GM19043 (cell line): ENCODE data around the gene ROR1.

ENCODE experiments used
- ATAC-seq: cut with Tn5 transposase; IDR thresholded peaks from one replicate; pipeline ENCODE4 v1.9.1; 2021; ENCODE audit warnings: low read depth; ENCODE audit not compliant: unreplicated experiment

ROR1 gene

DNA sequence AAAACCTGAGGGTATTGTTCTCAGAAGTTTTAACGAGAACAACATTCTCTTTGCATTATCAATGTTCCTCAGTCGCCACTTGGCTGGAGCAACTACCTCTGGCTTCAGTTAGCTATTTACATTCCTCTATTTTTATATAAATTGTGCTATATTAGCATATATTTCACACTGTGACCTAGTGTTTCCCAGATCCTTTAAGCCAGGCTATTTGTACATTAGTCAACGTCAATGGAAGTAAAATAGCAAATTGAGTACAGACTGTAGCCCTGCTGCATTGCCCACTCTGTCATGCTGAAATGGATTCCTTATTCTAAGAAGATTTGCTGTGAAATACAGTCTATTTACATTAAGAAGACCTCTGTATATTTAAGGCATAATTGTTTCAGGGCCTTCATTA, 213.8 kb downstream of the ROR1 start:
- no peak for ATAC-seq

DNA sequence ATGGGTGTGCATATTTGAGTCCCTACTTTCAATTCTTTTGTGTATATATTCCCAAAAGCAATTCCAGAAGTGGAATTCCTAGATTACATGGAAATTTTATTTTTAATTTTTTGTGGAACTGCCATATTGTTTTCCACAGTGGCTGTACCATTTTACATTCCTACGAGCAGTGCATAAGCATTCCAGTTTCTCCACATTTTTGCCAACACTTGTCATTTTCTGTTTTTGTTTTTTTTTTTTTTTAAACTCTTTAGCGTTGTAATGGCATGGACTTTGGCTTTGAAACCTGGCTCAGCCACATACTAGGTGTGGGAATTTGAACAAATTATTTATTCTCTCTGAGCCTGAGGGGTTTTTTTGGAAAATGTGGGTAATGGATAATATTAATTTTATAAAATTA, 215.1 kb downstream of the ROR1 start:
- no peak for ATAC-seq

DNA sequence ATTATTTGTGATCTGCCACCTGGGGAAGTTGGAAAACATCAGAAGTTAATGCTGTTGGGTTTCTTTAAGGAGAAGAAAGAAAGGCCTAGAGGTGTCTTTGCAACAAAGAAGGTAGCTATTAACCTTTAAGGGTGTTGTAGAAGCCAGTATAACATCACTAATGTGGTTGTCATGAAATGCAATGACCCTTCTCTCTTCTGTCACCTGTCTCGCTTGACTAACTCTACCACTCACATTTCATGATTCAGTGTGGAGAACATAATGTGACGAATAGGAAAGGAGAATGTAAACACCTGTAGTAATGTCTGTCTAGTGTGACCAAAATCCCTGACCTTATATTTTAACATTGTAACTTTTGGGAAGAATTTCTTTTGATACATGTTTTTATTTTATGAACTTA, 217.9 kb downstream of the ROR1 start:
- no peak for ATAC-seq

DNA sequence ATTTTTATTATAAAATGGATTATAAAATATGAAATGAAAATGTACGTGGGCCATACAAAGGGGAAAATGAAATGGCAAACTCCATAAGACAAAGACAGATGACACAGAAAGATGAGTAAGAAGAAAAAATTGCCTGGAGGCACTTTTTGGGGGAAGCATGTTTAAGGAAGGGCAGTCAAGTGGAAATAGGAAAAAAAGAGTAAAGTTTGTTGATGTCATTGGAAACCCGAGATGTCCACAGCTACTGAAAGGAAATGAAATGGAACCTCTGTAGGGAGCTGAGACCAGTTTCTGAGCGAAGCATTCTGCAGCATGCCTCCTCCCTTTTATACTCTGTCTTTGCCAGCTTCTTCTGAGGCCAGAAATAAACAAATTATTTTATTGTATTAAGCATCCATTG, 226.2 kb downstream of the ROR1 start:
- ATAC-seq = no peak

DNA sequence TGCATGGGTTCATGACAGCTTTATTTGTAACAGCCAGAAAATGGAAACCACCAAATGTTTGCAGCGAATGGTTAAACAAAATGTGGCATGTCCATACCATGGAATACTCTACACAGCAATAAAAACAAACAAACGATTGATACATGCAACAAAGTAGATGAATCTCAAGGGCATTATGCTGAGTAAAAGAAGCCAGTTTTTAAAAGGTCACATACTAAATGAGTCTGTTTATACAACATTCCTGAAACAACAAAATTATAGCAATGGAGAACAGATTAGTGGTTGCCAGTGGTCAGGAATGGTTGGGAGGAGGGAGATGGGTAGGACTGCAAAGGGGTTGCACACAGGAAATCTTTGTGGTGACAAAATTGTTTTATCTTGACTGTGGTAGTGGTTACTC, 227.2 kb downstream of the ROR1 start:
- no peak for ATAC-seq

DNA sequence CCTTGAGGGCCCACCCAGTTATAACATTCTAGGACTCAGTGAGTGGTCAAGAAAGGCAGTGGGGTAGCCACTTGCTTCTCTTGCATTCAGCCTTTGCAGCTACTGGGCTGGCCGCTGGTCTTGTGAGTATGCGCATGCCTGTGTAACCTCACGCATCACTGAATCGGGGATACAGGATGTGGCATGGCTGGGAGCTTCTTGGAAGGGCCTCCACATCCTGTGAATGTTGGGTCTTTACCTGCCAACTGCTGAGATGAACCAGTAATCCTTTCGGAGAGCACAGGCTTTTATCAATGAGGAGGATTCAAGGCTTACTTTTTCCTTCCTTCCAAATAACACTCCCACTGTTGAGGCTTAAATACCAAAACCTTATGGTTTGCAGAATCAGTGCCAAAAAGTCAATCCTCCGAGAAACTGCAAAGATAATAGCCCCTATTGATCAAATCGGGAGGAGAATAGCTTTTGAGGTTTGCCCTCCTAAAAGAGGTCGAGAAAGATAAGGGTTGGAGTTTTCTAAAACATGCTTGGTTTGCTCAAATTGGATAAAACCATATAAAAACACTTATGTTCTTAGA, 230.7 kb downstream of the ROR1 start:
- ATAC-seq = no peak

DNA sequence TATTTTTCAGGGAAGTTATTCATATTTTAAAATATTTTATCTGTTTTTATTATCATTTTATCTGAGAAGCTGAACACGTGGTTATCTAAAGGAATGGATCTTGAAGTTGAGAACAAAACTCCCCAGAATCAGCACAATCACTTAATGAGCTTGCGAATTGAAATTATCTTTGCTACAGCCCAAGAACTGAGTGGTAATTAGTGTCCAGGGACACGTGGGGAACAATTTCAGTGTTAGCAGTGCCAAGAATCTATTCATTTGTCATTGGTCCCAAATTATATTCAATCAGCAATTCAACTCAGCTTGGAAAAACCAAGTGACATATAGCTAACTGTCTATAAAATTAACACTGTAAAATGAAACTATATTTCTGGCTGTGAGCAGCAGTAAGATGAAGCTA, 232.0 kb downstream of the ROR1 start:
- ATAC-seq = no peak

DNA sequence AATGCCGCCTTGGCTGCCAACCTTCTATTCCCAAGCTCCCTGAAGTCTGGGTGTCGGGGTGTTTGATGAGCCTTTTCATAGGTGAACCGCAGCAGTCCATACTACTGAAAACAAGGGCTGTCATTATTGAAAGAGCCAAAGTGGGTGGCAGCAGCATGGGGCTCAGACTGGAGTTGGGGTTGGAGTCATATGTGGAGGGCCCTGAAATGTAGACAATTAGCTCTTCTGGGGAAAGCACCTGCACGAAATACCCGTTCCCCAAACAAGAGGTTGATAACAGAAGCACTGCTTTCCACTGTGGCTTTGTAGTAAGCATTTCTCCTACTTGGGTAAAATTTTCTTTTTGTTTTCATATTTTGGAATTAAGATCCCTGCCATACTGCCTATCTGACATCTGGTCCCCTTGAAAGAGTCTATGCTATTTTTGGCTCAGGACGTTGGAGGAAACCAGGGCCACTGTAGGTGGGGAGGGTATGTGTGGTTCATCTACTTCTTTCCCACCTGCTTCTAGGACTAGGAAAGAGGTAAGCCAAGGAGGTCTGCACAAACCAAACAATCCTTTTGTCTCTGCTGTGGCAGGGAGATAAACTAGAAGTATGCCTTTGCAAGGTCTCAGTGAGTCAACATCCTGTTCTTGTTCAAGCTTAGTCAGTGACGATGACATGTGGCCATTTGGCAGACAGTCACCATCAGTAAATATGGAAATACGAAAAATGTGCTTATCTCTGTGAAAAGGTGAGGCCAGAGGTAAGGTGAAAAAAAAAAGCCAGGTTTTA, 232.6 kb downstream of the ROR1 start:
- no peak for ATAC-seq

DNA sequence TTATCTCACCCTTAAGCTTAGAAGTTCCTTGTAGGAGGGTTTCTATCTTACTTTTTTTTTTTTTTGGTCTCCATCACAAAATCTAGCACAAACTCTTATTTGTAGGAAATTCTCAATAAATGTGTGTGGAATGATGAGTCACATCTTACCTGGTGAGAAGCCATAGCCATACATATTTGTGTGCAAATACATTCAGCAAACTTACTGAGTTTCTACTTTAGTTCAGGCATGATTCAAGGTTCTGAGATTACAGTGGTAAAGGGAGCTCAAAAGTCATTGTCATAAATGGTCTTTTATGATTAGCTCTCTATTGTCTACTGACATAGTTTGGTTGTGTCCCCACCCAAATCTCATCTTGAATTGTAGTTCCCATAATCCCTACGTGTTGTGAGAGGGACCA, 236.5 kb downstream of the ROR1 start:
- ATAC-seq = no peak

DNA sequence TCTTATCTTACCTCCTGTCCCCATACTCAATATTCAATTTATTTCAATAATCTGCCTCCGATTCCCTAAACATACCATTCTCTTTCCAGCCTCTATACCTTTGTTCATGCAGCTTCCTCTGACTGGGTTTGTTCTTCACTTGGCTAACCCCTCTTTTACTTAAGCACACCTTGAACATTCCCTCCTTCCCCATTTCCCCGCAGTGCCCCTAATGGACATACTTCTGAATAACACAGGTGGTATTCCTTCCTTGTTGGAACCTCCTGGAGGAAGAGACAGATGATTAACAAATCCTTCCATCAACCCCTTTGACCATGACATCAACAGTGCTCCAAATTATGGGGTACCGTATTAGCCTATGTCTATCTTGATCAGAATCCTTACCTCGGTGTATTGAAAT, 239.6 kb downstream of the ROR1 start:
- ATAC-seq = no peak

DNA sequence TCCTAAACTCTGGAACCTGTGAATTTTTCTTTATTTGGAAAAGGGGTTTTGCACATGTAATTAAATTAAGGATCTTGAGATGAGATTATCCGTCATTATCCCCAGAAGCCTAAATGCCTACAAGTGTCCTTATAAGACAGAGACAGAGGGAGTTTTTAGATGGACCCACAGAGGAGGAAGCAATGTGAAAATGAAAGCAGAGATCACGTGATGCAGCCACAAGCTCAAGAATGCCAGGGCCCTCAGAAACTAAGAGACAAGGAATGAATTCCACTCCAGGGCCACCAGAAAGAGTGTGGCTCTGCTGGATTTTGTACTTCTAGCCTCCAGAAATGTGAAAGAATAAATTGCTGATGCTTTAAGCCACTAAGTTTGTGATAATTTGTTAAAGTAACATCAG, 246.0 kb downstream of the ROR1 start:
- ATAC-seq = no peak

DNA sequence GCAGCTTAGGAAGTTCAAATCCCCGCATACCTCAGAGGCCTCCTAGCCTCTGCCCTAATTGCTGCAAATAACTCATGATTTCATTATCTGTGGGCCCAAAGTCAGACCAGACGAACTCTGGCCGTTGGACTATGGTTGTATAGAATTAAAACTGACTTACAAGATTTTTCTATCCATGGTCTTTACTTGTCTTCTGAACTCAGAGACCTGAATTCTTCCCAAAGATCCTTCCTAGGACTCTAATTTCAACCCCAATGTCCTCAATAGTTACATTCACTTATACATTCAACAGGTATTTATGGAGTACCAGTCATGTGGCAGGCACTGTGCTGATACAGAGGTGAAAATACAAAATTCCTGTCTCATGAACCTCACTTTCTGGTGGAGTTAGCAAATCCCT, 247.2 kb downstream of the ROR1 start:
- no peak for ATAC-seq

DNA sequence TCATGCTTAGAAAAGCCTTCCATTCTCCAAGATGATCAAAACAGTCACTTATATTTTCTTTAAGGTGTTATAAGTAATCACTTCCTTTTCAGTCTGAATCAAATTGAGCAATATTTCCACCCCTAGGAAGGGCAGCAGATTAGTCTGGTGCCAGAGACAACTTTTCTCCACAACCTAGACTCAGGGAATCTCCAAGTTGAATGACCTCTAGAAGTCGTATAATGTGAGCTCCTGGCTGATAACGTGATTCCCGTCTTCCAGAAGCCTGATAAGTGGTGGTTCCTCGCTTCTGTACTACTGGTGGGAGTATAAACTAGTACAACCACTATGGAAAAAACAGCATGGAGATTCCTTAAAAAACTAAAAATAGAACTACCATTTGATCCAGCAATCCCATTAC, 251.2 kb downstream of the ROR1 start:
- no peak for ATAC-seq

DNA sequence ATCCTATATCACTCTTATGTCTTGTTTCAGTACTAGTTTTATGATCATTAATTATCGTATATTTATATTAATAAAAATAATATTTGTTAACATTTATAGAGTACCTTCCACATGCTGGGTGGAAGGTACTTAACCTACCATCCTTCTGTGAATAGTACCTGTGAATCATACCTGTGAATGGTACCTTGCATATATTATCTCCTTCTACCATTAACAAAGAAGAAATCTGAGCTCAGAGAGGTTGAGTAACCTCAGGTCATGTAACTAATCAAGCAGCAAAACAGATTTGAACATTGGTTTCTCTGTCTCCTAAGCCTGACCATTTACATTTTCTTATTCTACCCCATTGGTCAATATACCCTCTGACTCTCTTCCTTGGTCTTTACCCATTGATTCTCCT, 255.2 kb downstream of the ROR1 start:
- ATAC-seq = no peak

DNA sequence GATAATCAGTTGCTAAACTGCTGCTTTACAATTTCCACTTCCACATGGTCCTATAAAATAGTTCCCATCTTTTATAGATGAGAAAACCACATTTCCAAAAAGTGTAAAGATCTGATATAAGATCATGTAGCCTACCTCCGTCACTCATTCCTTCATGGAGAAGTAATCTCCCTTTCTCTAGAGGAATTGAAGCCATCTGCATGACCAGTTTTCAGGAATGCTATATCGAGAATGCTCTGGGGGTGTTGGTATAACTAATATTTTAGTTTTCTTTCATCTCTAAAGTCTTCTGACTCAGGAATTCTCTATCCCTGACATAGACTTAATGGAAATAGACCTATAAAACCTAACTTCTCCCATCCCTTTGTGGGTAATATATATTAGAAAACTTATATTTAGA, 256.6 kb downstream of the ROR1 start:
- no peak for ATAC-seq

DNA sequence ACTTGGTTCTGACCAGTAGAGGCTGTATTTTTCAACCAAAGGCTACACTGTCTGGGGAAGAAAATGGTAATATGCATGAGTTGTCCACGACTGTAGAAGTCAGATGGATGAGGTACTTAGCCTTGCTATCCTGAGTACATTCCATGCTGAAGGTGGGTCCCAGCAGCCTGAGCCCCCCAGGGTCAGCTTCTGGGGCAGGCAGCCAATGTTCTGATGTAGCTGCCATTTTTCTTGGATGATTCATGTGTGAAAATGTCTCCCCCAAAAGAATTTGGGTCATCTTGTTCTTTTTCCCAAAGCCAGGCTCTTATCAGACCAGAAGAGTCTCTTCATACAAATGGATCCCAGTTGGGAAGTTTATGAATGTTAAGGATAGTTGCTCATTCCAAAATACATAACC, 257.4 kb downstream of the ROR1 start:
- no peak for ATAC-seq

DNA sequence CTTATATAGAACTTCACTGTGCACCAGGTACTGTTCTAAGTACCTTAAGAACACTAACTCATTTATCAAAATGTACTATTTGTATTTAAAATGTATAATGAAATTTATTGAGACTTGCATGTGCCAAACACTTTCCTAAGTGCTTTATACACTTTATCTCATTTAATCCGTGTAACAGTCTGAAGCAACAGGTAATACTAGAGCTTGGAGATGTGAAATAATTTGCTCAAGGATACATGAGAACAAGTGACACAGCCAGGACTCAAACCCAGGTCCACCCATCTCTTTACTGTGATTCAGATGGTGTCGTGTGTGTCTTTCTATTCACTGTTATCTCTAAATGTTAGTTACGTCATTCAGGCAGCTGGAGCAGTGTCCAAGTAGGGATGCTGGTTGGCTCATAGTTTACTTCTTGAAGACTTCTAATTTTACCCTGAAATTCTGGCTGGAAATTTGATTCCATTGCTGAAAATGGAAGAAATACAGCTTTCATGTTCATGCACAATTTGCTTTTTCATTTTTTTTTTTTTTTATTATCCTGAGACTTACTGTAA, 259.9 kb downstream of the ROR1 start:
- no peak for ATAC-seq

DNA sequence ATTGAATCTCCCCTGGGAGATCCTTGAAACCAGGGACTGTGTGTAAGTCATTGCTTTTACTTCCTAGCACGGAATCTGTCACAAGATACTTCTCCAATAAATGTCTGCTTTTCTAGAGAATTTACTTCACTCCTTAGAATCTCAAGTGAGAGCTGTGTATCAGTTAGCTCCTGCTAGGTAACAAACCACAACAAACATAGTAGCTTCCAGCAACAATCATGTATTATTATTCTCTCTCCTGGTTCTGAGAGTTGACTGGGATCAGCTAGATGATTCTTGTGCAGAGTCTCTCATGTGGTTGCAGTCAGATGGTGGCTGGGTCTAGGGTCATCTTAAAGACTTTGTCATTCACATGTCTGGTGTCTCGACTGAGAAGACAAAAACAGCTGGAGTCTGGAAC, 262.7 kb downstream of the ROR1 start:
- ATAC-seq = no peak

DNA sequence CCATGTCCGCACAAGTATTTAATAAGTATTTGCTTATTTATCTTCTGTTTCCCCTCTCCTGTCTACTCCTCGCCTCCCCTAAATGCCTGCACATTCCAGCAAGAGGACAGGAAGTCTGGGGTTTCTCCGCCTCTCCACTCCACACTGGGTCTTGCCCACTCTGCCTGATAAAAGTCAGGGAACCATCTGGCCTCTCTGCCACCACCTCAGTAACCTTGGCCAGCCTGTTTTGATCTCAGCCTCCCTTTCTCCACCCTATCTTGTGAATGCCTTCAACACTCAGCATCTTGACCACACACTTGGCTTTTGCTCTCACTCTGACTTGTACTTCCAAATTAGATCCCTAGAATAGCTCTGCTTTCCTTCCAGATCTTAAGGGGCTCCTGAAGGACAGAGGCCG, 264.3 kb downstream of the ROR1 start:
- no peak for ATAC-seq

DNA sequence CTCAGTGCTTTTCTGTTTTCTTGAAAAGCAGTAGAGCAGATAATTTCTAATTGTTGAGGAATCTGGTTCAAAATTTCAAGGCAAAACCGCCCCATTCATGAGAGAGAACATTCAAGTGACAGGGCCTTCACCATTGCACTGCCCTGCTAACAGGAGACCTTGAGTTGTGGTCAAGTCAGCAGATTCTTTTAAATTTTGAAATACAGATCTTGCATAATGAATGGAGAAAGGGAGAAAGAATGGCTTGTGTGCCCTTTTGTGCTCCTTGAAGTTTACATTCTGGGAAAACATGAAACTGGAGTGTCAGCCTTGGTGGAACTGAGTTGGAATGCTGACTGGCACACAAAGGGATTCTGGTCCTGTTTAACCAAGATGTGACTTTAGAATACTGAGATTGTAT, 265.1 kb downstream of the ROR1 start:
- ATAC-seq = no peak

DNA sequence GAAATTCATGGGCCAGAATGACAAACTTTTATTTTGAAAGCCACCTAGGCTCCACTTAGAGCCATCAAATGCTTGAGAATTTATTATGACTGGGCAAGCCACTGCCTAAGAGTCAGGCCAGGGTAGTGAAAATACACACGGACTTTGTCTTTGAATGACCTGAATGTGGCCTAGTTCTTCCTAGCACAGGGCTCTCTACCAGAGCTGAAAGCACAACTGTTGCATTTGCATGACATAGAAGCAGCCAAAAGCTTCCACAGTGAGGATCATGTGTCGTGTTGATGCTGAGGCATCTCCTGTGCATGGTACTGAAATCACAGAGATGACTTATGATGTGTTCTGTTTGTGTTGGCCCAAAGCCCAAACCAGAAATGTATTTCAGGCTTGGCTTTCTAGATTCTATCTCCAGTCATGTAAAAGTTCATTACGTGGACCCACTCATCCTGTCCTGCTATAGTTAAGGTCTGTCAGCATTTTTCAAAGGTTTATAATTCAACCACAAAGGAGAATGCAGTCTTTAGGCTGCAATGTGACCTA, 265.6 kb downstream of the ROR1 start:
- ATAC-seq = no peak
